ENCODE measurements around the gene TNFRSF1A. TPM values are rescaled to one million over a fixed set of nuclear protein-coding genes. Genes with fewer than 3 reads are reported as not detected.
A peak's percentile ranks its signal among the peaks of the same experiment; 100 is the strongest.

Gene TNFRSF1A
- total RNA-seq, 1 experiment from 2014 or later: 59.9 TPM

GRCh38 chr12:6311822-6312528, 29.9 kb downstream of the TNFRSF1A start:
- Histone ChIP-seq H3K4me1 (ENCODE audit: insufficient read depth, low read length) (peaks cover 3% of the 10 kb centered on the region; the same call in 1 of the 2 replicates), H3K4me2 (ENCODE audit: insufficient read depth, insufficient read length, low read length) (no peak overlapping the region)
- peak overlapping the region in 1 of 2 experiments; percentile 35; a peak in 1 of 5 replicates for H3K4me3 Mint-ChIP-seq

More at GRCh38 chr12:6311822-6312528, 29.9 kb downstream of the TNFRSF1A start:
- no peak for TF ChIP-seq CTCF (conservative IDR thresholded peaks at IDR 0.05)
- Histone ChIP-seq H2BK12ac (ENCODE audit: insufficient read length, low read depth, low read length) (no peak overlapping the region), H3K9me3 (ENCODE audit: control insufficient read depth, low read depth, low read length) (no peaks in the 10 kb centered on the region), H3K4ac (ENCODE audit: low read depth, low read length) (no peak overlapping the region), H3K56ac (ENCODE audit: insufficient read length, low read depth, low read length) (no peak overlapping the region), H2AK5ac (ENCODE audit: insufficient read length, low read length) (no peak overlapping the region), H3K14ac (ENCODE audit: insufficient read depth, low read length) (no peak overlapping the region), H3K18ac (ENCODE audit: insufficient read length, low read depth, low read length) (no peak overlapping the region), H3K27me3 (ENCODE audit: insufficient read depth, low read length) (no peaks in the 10 kb centered on the region), H2BK15ac (ENCODE audit: low read depth, low read length) (no peak overlapping the region), H3K23me2 (ENCODE audit: insufficient read length, low read depth, low read length, poor library complexity, severe bottlenecking) (peaks cover 5% of the 10 kb centered on the region), H3T11ph (ENCODE audit: low read length) (no peak overlapping the region), H4K91ac (ENCODE audit: insufficient read length, low read depth, low read length) (no peak overlapping the region), H4K20me1 (ENCODE audit: control insufficient read depth, insufficient read depth, insufficient read length) (no peaks in the 10 kb centered on the region), H3K79me1 (ENCODE audit: insufficient read depth, low read depth, low read length, poor library complexity, severe bottlenecking) (no peaks in the 10 kb centered on the region), H3K79me2 (ENCODE audit: insufficient read depth, low read length) (no peaks in the 10 kb centered on the region), H3K27ac (ENCODE audit: insufficient read length, low read depth, low read length) (no peak overlapping the region), H2BK5ac (ENCODE audit: insufficient read length, low read length) (no peak overlapping the region), H4K5ac (ENCODE audit: insufficient read length, low read depth, low read length) (no peak overlapping the region), H3K9ac (ENCODE audit: extremely low read depth, insufficient read length, low read length) (no peak overlapping the region), H2BK20ac (ENCODE audit: low read depth, low read length, poor library complexity, severe bottlenecking) (no peak overlapping the region), H2BK120ac (ENCODE audit: low read depth, low read length, poor library complexity, severe bottlenecking) (no peak overlapping the region), H4K8ac (replicated peaks; ENCODE audit: insufficient read length, low read depth, low read length) (no peak overlapping the region), H2AFZ (ENCODE audit: low read length) (no peak overlapping the region), H3K23ac (ENCODE audit: insufficient read length, low read depth, low read length) (no peak overlapping the region)
- Mint-ChIP-seq H3K27ac (no peak overlapping the region), H3K9me3 (no peaks in the 10 kb centered on the region), H3K36me3 (ENCODE audit: insufficient read depth in 1 of 3, low read depth in 3 of 3) (peaks cover 14 to 30% (median 23%) of the 10 kb centered on the region in 3 experiments; a peak in 6 of 7 replicates), H3K4me1 (peaks cover 24 to 38% of the 10 kb centered on the region in 2 experiments), H3K27me3 (ENCODE audit: low read depth) (peaks cover 22% of the 10 kb centered on the region)
- DNase-seq: no peak
- no CpG with 5 or more reads among the region's 8 CpGs for WGBS (ENCODE audit: extremely low coverage, insufficient read length, low lambda C conversion rate)

Measured in H9 (cell line).